H1 (cell line): ENCODE data around the gene HS6ST1. TPM values are rescaled to one million over a fixed set of nuclear protein-coding genes. Genes with fewer than 3 reads are reported as not detected.

ENCODE experiments used
- CTCF ChIA-PET: fragments of 300-600 bp; sonication (Branson Sonifier 250); formaldehyde crosslinking; loops from one replicate; lab custom pipeline; 2021; ENCODE audit not compliant: partially characterized antibody; lab: Charles Lee
- POLR2A ChIA-PET: fragments of 300-600 bp; sonication (Branson Sonifier 250); formaldehyde crosslinking; loops from one replicate; lab custom pipeline; 2021; ENCODE audit warnings: inconsistent platforms; ENCODE audit not compliant: partially characterized antibody; lab: Charles Lee
- DNase-seq, 2 experiments: peaks; one replicate each; pipeline versions ENCODE4 v3.0.0 to v3.0.0-alpha.2; 2010 to 2022; ENCODE audit warnings: low spot score in 2 of 2, low read depth in 1 of 2, mixed read lengths in 1 of 2
- FAIRE-seq: peaks from 2 replicates; lab custom pipeline; 2011; peaks lifted over from hg19 to GRCh38; lab: Jason Lieb, UNC
- H2AFZ ChIP-seq: 2 replicates; pipeline ENCODE4 v1.8.1; 2012; ENCODE audit warnings: low read length, inconsistent platforms
- H2AK5ac ChIP-seq: 2 replicates; pipeline ENCODE4 v1.6.1; 2013; ENCODE audit warnings: low read depth, low read length
- H2BK120ac ChIP-seq: replicated peaks from 2 replicates; pipeline ENCODE3; 2013; ENCODE audit warnings: low read depth, low read length, inconsistent platforms
- H2BK12ac ChIP-seq: 2 replicates; pipeline ENCODE4 v1.6.1; 2013; ENCODE audit warnings: low read depth, low read length
- H2BK15ac ChIP-seq: 2 replicates; pipeline ENCODE4 v1.6.1; 2013; ENCODE audit warnings: low read length
- H2BK20ac ChIP-seq: 2 replicates; pipeline ENCODE4 v1.6.1; 2013; ENCODE audit warnings: low read length
- H2BK5ac ChIP-seq: 2 replicates; pipeline ENCODE4 v1.6.1; 2013; ENCODE audit warnings: low read depth, low read length
- H3K14ac ChIP-seq: 2 replicates; pipeline ENCODE4 v1.6.1; 2013; ENCODE audit warnings: inconsistent platforms; ENCODE audit not compliant: insufficient read length
- H3K18ac ChIP-seq: 2 replicates; pipeline ENCODE4 v1.6.1; 2013; ENCODE audit warnings: low read length; ENCODE audit errors: extremely low read depth
- H3K23ac ChIP-seq: 2 replicates; pipeline ENCODE4 v1.6.1; 2013; ENCODE audit warnings: inconsistent platforms; ENCODE audit not compliant: insufficient read length
- H3K23me2 ChIP-seq: 2 replicates; pipeline ENCODE4 v1.6.1; 2013; ENCODE audit warnings: low read depth, low read length
- H3K27ac ChIP-seq: 2 replicates; pipeline ENCODE4 v1.6.1; 2011; ENCODE audit warnings: low read depth, low read length, inconsistent platforms
- H3K27me3 ChIP-seq, 4 experiments: replicated peaks in 1 of 4; 1 replicate in 1 of 4; 2 replicates in 3 of 4; pipeline versions ENCODE4 v1.6.1 to v1.8.1; 2011 to 2013; ENCODE audit warnings: low read length in 3 of 4, mild to moderate bottlenecking in 3 of 4, inconsistent platforms in 2 of 4, mixed read lengths in 2 of 4, moderate library complexity in 1 of 4; ENCODE audit not compliant: control insufficient read depth in 3 of 4, insufficient read depth in 3 of 4; ENCODE audit errors: extremely low read depth in 1 of 4
- H3K36me3 ChIP-seq, 4 experiments: 2 replicates each; pipeline versions ENCODE4 v1.6.1 to v1.8.1; 2011 to 2013; ENCODE audit warnings: mild to moderate bottlenecking in 4 of 4, low read length in 3 of 4, moderate library complexity in 2 of 4, control low read depth in 1 of 4, inconsistent platforms in 1 of 4; ENCODE audit not compliant: insufficient read depth in 4 of 4, control insufficient read depth in 2 of 4
- H3K4ac ChIP-seq: replicated peaks from 2 replicates; pipeline ENCODE3; 2013; ENCODE audit warnings: low read length, low read depth, mixed read lengths, inconsistent platforms; ENCODE audit not compliant: insufficient read length
- H3K4me1 ChIP-seq, 4 experiments: replicated peaks in 1 of 4; 1 replicate in 1 of 4; 2 replicates in 3 of 4; pipeline versions ENCODE4 v1.6.1 to v1.8.1; 2011 to 2013; ENCODE audit warnings: low read length in 3 of 4, inconsistent platforms in 2 of 4, mixed read lengths in 1 of 4; ENCODE audit not compliant: insufficient read depth in 4 of 4, control insufficient read depth in 3 of 4
- H3K4me2 ChIP-seq, 2 experiments: 2 replicates each; pipeline versions ENCODE4 v1.6.1 to v1.8.1; 2011 to 2013; ENCODE audit warnings: low read depth in 2 of 2, low read length in 2 of 2, control low read depth in 1 of 2, inconsistent platforms in 1 of 2, mild to moderate bottlenecking in 1 of 2; ENCODE audit not compliant: insufficient read depth in 1 of 2
- H3K4me3 ChIP-seq, 4 experiments: fragments of 200-600, 300-600 bp in 1 of 4; sonication (generic), shearing (Covaris generic), sonication (Bioruptor Twin) in 1 of 4; 2 replicates each; pipeline versions ENCODE4 v1.5.1 to v1.8.1; 2011 to 2016; ENCODE audit warnings: low read length in 4 of 4, low read depth in 3 of 4, control low read depth in 2 of 4, inconsistent platforms in 2 of 4, mild to moderate bottlenecking in 2 of 4, mixed read lengths in 1 of 4, moderate library complexity in 1 of 4; ENCODE audit not compliant: insufficient read depth in 2 of 4; ENCODE audit errors: extremely low read depth in 1 of 4
- H3K56ac ChIP-seq: replicated peaks from 2 replicates; pipeline ENCODE3; 2013; ENCODE audit warnings: low read depth, mild to moderate bottlenecking, mixed read lengths, low read length, inconsistent platforms; ENCODE audit not compliant: insufficient read length
- H3K79me1 ChIP-seq: 2 replicates; pipeline ENCODE4 v1.6.1; 2013; ENCODE audit warnings: low read depth, low read length, control low read depth
- H3K79me2 ChIP-seq, 2 experiments: 2 replicates each; pipeline versions ENCODE4 v1.6.1 to v1.8.1; 2012 to 2013; ENCODE audit warnings: low read length in 2 of 2, mild to moderate bottlenecking in 2 of 2, inconsistent platforms in 1 of 2; ENCODE audit not compliant: insufficient read depth in 2 of 2, control insufficient read depth in 1 of 2
- H3K9ac ChIP-seq, 4 experiments: replicated peaks in 1 of 4; 1 replicate in 1 of 4; 2 replicates in 3 of 4; pipeline versions ENCODE4 v1.6.1 to v1.8.1; 2011 to 2013; ENCODE audit warnings: low read depth in 3 of 4, low read length in 3 of 4, control low read depth in 2 of 4, mild to moderate bottlenecking in 2 of 4, moderate library complexity in 2 of 4, inconsistent platforms in 1 of 4; ENCODE audit errors: extremely low read depth in 1 of 4
- H3K9me3 ChIP-seq, 2 experiments: 2 replicates each; pipeline versions ENCODE4 v1.6.1 to v1.8.1; 2012 to 2013; ENCODE audit warnings: mild to moderate bottlenecking in 2 of 2, moderate library complexity in 2 of 2, control low read depth in 1 of 2, inconsistent platforms in 1 of 2, low read depth in 1 of 2, low read length in 1 of 2, mixed read lengths in 1 of 2; ENCODE audit not compliant: insufficient read depth in 2 of 2
- H4K20me1 ChIP-seq, 2 experiments: replicated peaks in 1 of 2; 2 replicates each; pipeline versions ENCODE3 to v1.8.1; 2011 to 2013; ENCODE audit warnings: inconsistent platforms in 2 of 2, low read length in 2 of 2, mild to moderate bottlenecking in 1 of 2; ENCODE audit not compliant: insufficient read depth in 2 of 2, control insufficient read depth in 1 of 2
- H4K5ac ChIP-seq: 2 replicates; pipeline ENCODE4 v1.6.1; 2013; ENCODE audit warnings: low read length, low read depth, mixed read lengths, inconsistent platforms; ENCODE audit not compliant: insufficient read length
- H4K8ac ChIP-seq: 2 replicates; pipeline ENCODE4 v1.8.0; 2013; ENCODE audit warnings: mild to moderate bottlenecking, moderate library complexity, low read length, inconsistent platforms; ENCODE audit not compliant: insufficient read depth; ENCODE audit errors: extremely low read depth
- H4K91ac ChIP-seq: replicated peaks from 2 replicates; pipeline ENCODE3; 2013; ENCODE audit warnings: low read length, mixed read lengths, inconsistent platforms; ENCODE audit not compliant: insufficient read length
- CBX5 ChIP-seq: fragments of 300-800, 300-1000 bp; sonication (generic); IDR thresholded peaks from 2 replicates; pipeline ENCODE4 v1.7.1; 2016; ENCODE audit warnings: antibody characterized with exemption, low read length, low read depth
- CTCF ChIP-seq, 3 experiments: IDR thresholded peaks; 1 replicate in 2 of 3; 2 replicates in 1 of 3; pipeline versions ENCODE4 v1.5.1 to v1.6.1; 2011; ENCODE audit warnings: low read length in 3 of 3, mild to moderate bottlenecking in 3 of 3, inconsistent platforms in 2 of 3, low read depth in 1 of 3, moderate library complexity in 1 of 3; ENCODE audit not compliant: insufficient read depth in 1 of 3; ENCODE audit errors: control extremely low read depth in 1 of 3
- KDM1A ChIP-seq: fragments of 200-600, 300-600 bp; sonication (generic); IDR thresholded peaks from 2 replicates; pipeline ENCODE4 v1.7.1; 2016; ENCODE audit warnings: mild to moderate bottlenecking, low read length, borderline replicate concordance
- MAFK ChIP-seq: IDR thresholded peaks from 2 replicates; pipeline ENCODE4 v1.6.1; 2012; ENCODE audit warnings: low read depth, mild to moderate bottlenecking, improper control_type of control experiment, low read length
- POLR2A ChIP-seq, 2 experiments: IDR thresholded peaks; 1 replicate in 1 of 2; 2 replicates in 1 of 2; pipeline ENCODE4 v1.6.1; 2011; ENCODE audit warnings: low read depth in 2 of 2, low read length in 2 of 2, mild to moderate bottlenecking in 2 of 2; ENCODE audit errors: control extremely low read depth in 1 of 2
- TAF7 ChIP-seq: optimal IDR thresholded peaks from 2 replicates; pipeline ENCODE3; 2011; ENCODE audit warnings: low read depth, mild to moderate bottlenecking, inconsistent platforms, low read length, moderate library complexity, borderline replicate concordance
- YY1 ChIP-seq: IDR thresholded peaks from 2 replicates; pipeline ENCODE4 v1.6.1; 2011; ENCODE audit warnings: low read depth, mild to moderate bottlenecking, low read length
- WGBS, 2 experiments: shearing (Covaris generic) in 1 of 2; methylation state at CpG; one replicate each; pipeline versions ENCODE4 v1.1.6 to v1.1.7; 2013 to 2015; ENCODE audit warnings: low lambda C conversion rate in 2 of 2, mixed read lengths in 2 of 2, inconsistent platforms in 1 of 2, low coverage in 1 of 2, missing lambda C conversion rate in 1 of 2; ENCODE audit not compliant: insufficient replicate concordance in 2 of 2, insufficient coverage in 1 of 2, insufficient read length in 1 of 2; ENCODE audit errors: extremely low coverage in 1 of 2, missing lambda C conversion rate in 1 of 2; 5-methylcytosine and 5-hydroxymethylcytosine counted together
- polyA plus RNA-seq, 7 experiments: library from polyadenylated mRNA; depleted of rRNA in 3 of 7; stranded (reverse) in 5 of 7; unstranded in 2 of 7; fragments of >200 nt in 5 of 7; fragments of 200-250 nt in 2 of 7; gene quantifications; 1 replicate in 5 of 7; 2 replicates in 1 of 7; 4 replicates in 1 of 7; pipeline versions ENCODE4 v1.2.1 to v1.2.3, GENCODE V29; 2011 to 2013; ENCODE audit warnings: missing spikeins in 2 of 7, mixed read lengths in 2 of 7
- total RNA-seq: library from RNA; stranded (reverse); fragmentation: NEBNext Ultra II Directional; extraction: Animal tissue kit (Norgen Biotek cat#: 25700); gene quantifications from 2 replicates; pipeline ENCODE4 v1.2.1, GENCODE V29; 2021

The HS6ST1 gene
- total and polyA plus RNA-seq, 2 of the 8 experiments (the other 6 are each of a cell fraction or from before 2014, with no cell fraction given), result 37.4 to 74.6 TPM

- no peak overlapping the region for H3K4me2 ChIP-seq
- no peak overlapping the region for H4K91ac ChIP-seq
- H3K4me1 ChIP-seq, result peaks cover 0 to 3% (median 0%) of the 10 kb centered on the region in 4 experiments; a peak in 2 of 7 replicates
- POLR2A ChIA-PET, result no interaction called here
- peaks cover 10% of the 10 kb centered on the region; the same call in 1 of the 2 replicates for H3K23me2 ChIP-seq
- no peak overlapping the region for H2BK12ac ChIP-seq
- CTCF ChIA-PET, result interaction anchor here (0.8 to 1.5 kb wide), 6 partner anchors 14 to 72 kb away, joined by 3 to 4 read pairs (median 3); no protein-coding TSS in a partner anchor
- no peaks in the 10 kb centered on the region for H3K9me3 ChIP-seq
- H3K23ac ChIP-seq, result no peak overlapping the region
- H2AFZ ChIP-seq, result no peak overlapping the region
- no peak overlapping the region for H2BK15ac ChIP-seq
- no peak overlapping the region for H3K14ac ChIP-seq
- FAIRE-seq, result no peak
- no peaks in the 10 kb centered on the region for H3K36me3 ChIP-seq
- peaks cover 0 to 16% (median 9%) of the 10 kb centered on the region in 4 experiments; a peak in 5 of 7 replicates for H3K27me3 ChIP-seq
- no peak overlapping the region for H2BK5ac ChIP-seq
- no peaks in the 10 kb centered on the region for H4K20me1 ChIP-seq
- no peak overlapping the region for H3K4ac ChIP-seq
- DNase-seq, result no peak
- H3K18ac ChIP-seq, result no peak overlapping the region
- H2AK5ac ChIP-seq, result no peak overlapping the region
- no peak overlapping the region for H3K4me3 ChIP-seq
- H2BK20ac ChIP-seq, result no peak overlapping the region
- H4K8ac ChIP-seq, result no peak overlapping the region
- H2BK120ac ChIP-seq, result no peak overlapping the region
- TF ChIP-seq POLR2A (IDR thresholded peaks at IDR 0.05; ENCODE audit: control extremely low read depth in 1 of 2, low read depth in 2 of 2, low read length in 2 of 2) (no peak), CTCF (IDR thresholded peaks at IDR 0.05; ENCODE audit: control extremely low read depth in 1 of 3, insufficient read depth in 1 of 3, low read depth in 1 of 3, low read length in 3 of 3) (no peak), KDM1A (no peak), MAFK (no peak), CBX5 (no peak), YY1 (no peak), TAF7 (no peak)
- H3K79me2 ChIP-seq, result no peaks in the 10 kb centered on the region
- no peaks in the 10 kb centered on the region for H3K79me1 ChIP-seq
- no peak overlapping the region for H3K27ac ChIP-seq
- H3K9ac ChIP-seq, result no peak overlapping the region
- H3K56ac ChIP-seq, result no peak overlapping the region
- no peak overlapping the region for H4K5ac ChIP-seq
- 89% methylated on average over 8 of the region's 8 CpGs; no CpG with 5 or more reads in 1 of the 2 experiments for WGBS, 2 experiments
These were observed 82.1 kb downstream of the HS6ST1 start for GRCh38 chr2:128236491-128237035.
